Keratinocyte (primary cell): ENCODE results near the gene PFN1.

Source experiments
- EZH2 ChIP-seq: IDR thresholded peaks from one replicate; pipeline ENCODE4 v1.6.1; 2012; ENCODE audit warnings: inconsistent platforms, mild to moderate bottlenecking, low read length, moderate library complexity
- TF ChIP-seq, protein P1 (sequence below), 3 experiments: IDR thresholded peaks in 1 of 3; conservative IDR thresholded peaks in 1 of 3; optimal IDR thresholded peaks in 1 of 3; 2 replicates in 2 of 3; 3 replicates in 1 of 3; pipeline versions ENCODE3 to v1.5.1; 2011; ENCODE audit warnings: low read length in 3 of 3, mild to moderate bottlenecking in 3 of 3, moderate library complexity in 2 of 3, control low read depth in 1 of 3, inconsistent platforms in 1 of 3; ENCODE audit not compliant: insufficient read depth in 2 of 3; ENCODE audit errors: extremely low read depth in 1 of 3

DNA sequence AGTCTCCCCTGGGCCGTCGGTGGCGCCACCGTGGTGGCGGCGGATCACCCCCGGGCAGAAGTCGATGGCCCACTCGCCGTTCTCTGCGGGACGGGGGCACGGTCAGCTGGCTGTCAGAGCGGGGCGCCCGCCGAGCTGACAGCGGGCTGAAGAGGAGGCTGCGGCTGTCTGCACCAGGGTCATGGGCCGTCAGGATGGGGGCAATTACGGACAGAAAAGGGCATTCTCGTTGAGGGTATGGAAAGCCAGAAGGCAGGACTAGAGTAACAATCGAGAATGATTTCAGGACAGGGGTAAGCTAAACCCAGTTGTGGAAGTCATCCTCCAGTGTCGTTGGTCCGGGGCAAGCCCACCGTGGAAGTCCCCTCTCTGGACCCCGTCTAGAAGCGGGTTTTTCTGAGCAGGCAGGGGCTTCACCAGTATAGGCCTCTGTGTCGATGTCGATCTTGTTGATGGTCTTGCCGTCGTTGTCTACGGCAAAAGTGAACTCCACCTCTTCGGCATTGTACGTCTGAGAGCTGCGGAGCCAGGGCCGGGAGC, 47.2 kb downstream of the PFN1 start:
- TF ChIP-seq, protein P1, sequence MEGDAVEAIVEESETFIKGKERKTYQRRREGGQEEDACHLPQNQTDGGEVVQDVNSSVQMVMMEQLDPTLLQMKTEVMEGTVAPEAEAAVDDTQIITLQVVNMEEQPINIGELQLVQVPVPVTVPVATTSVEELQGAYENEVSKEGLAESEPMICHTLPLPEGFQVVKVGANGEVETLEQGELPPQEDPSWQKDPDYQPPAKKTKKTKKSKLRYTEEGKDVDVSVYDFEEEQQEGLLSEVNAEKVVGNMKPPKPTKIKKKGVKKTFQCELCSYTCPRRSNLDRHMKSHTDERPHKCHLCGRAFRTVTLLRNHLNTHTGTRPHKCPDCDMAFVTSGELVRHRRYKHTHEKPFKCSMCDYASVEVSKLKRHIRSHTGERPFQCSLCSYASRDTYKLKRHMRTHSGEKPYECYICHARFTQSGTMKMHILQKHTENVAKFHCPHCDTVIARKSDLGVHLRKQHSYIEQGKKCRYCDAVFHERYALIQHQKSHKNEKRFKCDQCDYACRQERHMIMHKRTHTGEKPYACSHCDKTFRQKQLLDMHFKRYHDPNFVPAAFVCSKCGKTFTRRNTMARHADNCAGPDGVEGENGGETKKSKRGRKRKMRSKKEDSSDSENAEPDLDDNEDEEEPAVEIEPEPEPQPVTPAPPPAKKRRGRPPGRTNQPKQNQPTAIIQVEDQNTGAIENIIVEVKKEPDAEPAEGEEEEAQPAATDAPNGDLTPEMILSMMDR (optimal IDR thresholded peaks at IDR 0.05 in 1 of 3, IDR thresholded peaks at IDR 0.05 in 1 of 3, conservative IDR thresholded peaks at IDR 0.05 in 1 of 3; ENCODE audit: extremely low read depth in 1 of 3, insufficient read depth in 2 of 3, low read length in 3 of 3) = no peak
- TF ChIP-seq EZH2 = no peak
